ENCODE results near the gene AIFM2.

Gene AIFM2

DNA sequence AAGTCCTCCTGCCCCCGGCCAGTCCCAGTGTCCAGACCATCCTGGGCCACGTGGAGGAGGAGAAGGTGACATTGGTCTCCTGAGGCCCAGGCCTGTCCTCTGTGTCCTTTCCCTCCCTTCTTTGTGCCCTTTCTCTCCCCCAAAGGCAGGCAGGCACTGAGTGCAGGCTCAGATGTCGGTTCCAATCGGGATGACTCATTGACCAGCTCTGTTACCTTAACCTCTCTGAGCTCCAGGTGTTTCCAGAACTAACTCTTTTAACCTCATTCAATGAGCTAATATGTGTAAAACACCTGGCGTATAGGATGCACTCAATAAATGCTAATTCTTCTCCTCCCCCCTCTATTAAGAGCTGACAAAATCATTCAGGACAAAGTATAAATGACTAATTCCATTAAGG lies 54.3 kb downstream of the AIFM2 start:
- 95% methylated on average over 2 of the region's 5 CpGs for WGBS (ENCODE audit: insufficient coverage)
- DNase-seq, result no peak
- Histone ChIP-seq H3K27ac (ENCODE audit: insufficient read depth in 1 of 2, low read depth in 1 of 2, low read length in 2 of 2, poor library complexity in 1 of 2, severe bottlenecking in 2 of 2) (no peak overlapping the region), H3K4me3 (ENCODE audit: control insufficient read depth in 1 of 7, extremely low read depth in 1 of 7, insufficient read depth in 4 of 7, low read depth in 2 of 7, low read length in 6 of 7) (no peak overlapping the region), H3K9me3 (ENCODE audit: control extremely low read depth in 1 of 5, control insufficient read depth in 4 of 5, insufficient read depth in 2 of 5, low read depth in 1 of 5, low read length in 4 of 5) (no peaks in the 10 kb centered on the region), H3K36me3 (ENCODE audit: control insufficient read depth in 4 of 4, insufficient read depth in 4 of 4, low read length in 3 of 4) (no peaks in the 10 kb centered on the region), H3K4me1 (ENCODE audit: control extremely low read depth in 1 of 4, control insufficient read depth in 4 of 4, insufficient read depth in 4 of 4, low read length in 3 of 4) (no peaks in the 10 kb centered on the region), H3K27me3 (replicated peaks in 2 of 5; ENCODE audit: control insufficient read depth in 4 of 5, insufficient read depth in 5 of 5, low read length in 4 of 5) (no peaks in the 10 kb centered on the region)
- POLR2A ChIA-PET, result no interaction called here
- CTCF ChIA-PET, result interaction anchor here (1.3 kb wide), 1 partner anchor 37 kb away, joined by 4 read pairs; no protein-coding TSS in a partner anchor

DNA sequence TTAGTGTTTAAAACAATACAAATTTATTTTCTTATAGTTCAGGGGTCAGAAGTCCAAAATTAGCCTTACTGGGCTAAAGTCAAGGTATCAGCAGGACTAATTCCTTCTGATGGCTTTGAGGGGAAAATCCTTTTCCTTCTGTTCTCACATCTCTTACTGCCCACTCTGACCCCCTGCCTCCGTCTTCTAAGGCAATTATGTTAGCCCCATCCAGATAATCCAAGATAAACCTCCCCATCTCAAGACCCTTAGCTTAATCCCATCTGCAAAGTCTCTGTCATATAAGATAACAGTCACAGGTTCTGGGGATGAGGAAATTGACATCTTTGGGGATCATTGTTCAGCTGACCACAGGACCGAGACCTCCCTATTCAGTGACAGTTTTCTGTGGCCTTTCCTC lies 57.7 kb downstream of the AIFM2 start:
- Histone ChIP-seq H3K36me3 (ENCODE audit: control insufficient read depth in 4 of 4, insufficient read depth in 4 of 4, low read length in 3 of 4) (no peaks in the 10 kb centered on the region), H3K27me3 (replicated peaks in 2 of 5; ENCODE audit: control insufficient read depth in 4 of 5, insufficient read depth in 5 of 5, low read length in 4 of 5) (no peaks in the 10 kb centered on the region), H3K4me3 (ENCODE audit: control insufficient read depth in 1 of 7, extremely low read depth in 1 of 7, insufficient read depth in 4 of 7, low read depth in 2 of 7, low read length in 6 of 7) (no peak overlapping the region), H3K4me1 (ENCODE audit: control extremely low read depth in 1 of 4, control insufficient read depth in 4 of 4, insufficient read depth in 4 of 4, low read length in 3 of 4) (no peaks in the 10 kb centered on the region), H3K27ac (ENCODE audit: insufficient read depth in 1 of 2, low read depth in 1 of 2, low read length in 2 of 2, poor library complexity in 1 of 2, severe bottlenecking in 2 of 2) (no peak overlapping the region), H3K9me3 (ENCODE audit: control extremely low read depth in 1 of 5, control insufficient read depth in 4 of 5, insufficient read depth in 2 of 5, low read depth in 1 of 5, low read length in 4 of 5) (no peaks in the 10 kb centered on the region)
- POLR2A ChIA-PET, result no interaction called here
- CTCF ChIA-PET, result interaction anchor here (1.1 kb wide), 1 partner anchor 10 kb away, joined by 3 read pairs; no protein-coding TSS in a partner anchor
- WGBS (ENCODE audit: insufficient coverage), result no CpG with 5 or more reads among the region's 2 CpGs
- no peak for DNase-seq

DNA sequence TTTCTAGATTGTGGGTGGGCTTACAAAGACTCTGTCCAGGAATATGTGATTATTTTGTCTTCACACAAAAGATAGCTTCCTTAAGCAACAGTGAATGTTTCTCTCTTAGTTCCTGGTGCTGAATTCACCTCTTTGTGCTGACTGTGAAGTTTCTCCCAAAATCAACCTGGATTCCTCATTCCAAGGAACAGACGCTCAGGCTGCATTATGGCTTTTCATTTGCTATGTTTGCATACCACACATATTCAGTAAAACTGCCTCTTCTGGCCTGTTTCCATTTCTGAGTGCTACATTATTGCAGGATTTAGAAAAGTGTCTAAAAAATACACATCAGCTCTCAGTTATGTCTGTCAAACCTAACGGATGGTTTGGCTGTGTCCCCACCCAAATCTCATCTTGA lies 58.5 kb downstream of the AIFM2 start:
- ChIA-PET POLR2A (interaction anchor here (1.3 kb wide), 1 partner anchor 12 kb away, joined by 3 read pairs; no protein-coding TSS in a partner anchor), CTCF (interaction anchor here (1.5 kb wide), 1 partner anchor 16 kb away, joined by 3 read pairs; no protein-coding TSS in a partner anchor)
- Histone ChIP-seq H3K9me3 (ENCODE audit: control extremely low read depth in 1 of 5, control insufficient read depth in 4 of 5, insufficient read depth in 2 of 5, low read depth in 1 of 5, low read length in 4 of 5) (no peaks in the 10 kb centered on the region), H3K36me3 (ENCODE audit: control insufficient read depth in 4 of 4, insufficient read depth in 4 of 4, low read length in 3 of 4) (no peaks in the 10 kb centered on the region), H3K27me3 (replicated peaks in 2 of 5; ENCODE audit: control insufficient read depth in 4 of 5, insufficient read depth in 5 of 5, low read length in 4 of 5) (no peaks in the 10 kb centered on the region), H3K4me3 (ENCODE audit: control insufficient read depth in 1 of 7, extremely low read depth in 1 of 7, insufficient read depth in 4 of 7, low read depth in 2 of 7, low read length in 6 of 7) (no peak overlapping the region), H3K27ac (ENCODE audit: insufficient read depth in 1 of 2, low read depth in 1 of 2, low read length in 2 of 2, poor library complexity in 1 of 2, severe bottlenecking in 2 of 2) (no peak overlapping the region), H3K4me1 (ENCODE audit: control extremely low read depth in 1 of 4, control insufficient read depth in 4 of 4, insufficient read depth in 4 of 4, low read length in 3 of 4) (no peaks in the 10 kb centered on the region)
- 100% methylated on average over 1 of the region's 2 CpGs for WGBS (ENCODE audit: insufficient coverage)
- no peak for DNase-seq

DNA sequence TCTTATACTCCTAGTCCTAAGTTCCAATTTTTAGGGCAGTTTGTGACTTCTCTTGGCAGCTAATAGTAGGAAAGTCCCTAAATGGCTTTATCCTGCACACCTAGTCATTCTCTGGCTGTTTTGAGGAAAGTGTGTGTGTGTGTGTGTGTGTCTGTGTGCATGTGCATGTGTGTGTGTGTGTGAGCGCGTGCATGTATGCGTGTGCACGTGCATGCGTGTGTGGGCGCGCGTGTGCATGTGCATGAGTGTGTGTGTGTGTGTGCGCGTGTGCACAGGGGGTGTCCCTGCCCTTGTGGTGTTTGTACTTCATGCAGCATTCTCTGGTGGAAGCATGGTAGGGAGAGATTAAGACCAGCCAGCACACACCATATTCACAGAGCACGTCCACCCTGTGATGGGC lies 61.8 kb downstream of the AIFM2 start:
- Histone ChIP-seq H3K4me3 (ENCODE audit: control insufficient read depth in 1 of 7, extremely low read depth in 1 of 7, insufficient read depth in 4 of 7, low read depth in 2 of 7, low read length in 6 of 7) (no peak overlapping the region), H3K27ac (ENCODE audit: insufficient read depth in 1 of 2, low read depth in 1 of 2, low read length in 2 of 2, poor library complexity in 1 of 2, severe bottlenecking in 2 of 2) (no peak overlapping the region), H3K27me3 (replicated peaks in 2 of 5; ENCODE audit: control insufficient read depth in 4 of 5, insufficient read depth in 5 of 5, low read length in 4 of 5) (no peaks in the 10 kb centered on the region), H3K4me1 (ENCODE audit: control extremely low read depth in 1 of 4, control insufficient read depth in 4 of 4, insufficient read depth in 4 of 4, low read length in 3 of 4) (no peaks in the 10 kb centered on the region), H3K9me3 (ENCODE audit: control extremely low read depth in 1 of 5, control insufficient read depth in 4 of 5, insufficient read depth in 2 of 5, low read depth in 1 of 5, low read length in 4 of 5) (no peaks in the 10 kb centered on the region), H3K36me3 (ENCODE audit: control insufficient read depth in 4 of 4, insufficient read depth in 4 of 4, low read length in 3 of 4) (no peaks in the 10 kb centered on the region)
- WGBS (ENCODE audit: insufficient coverage), result 71% methylated on average over 1 of the region's 11 CpGs
- no peak for DNase-seq
- ChIA-PET POLR2A (no interaction called here), CTCF (no interaction called here)

DNA sequence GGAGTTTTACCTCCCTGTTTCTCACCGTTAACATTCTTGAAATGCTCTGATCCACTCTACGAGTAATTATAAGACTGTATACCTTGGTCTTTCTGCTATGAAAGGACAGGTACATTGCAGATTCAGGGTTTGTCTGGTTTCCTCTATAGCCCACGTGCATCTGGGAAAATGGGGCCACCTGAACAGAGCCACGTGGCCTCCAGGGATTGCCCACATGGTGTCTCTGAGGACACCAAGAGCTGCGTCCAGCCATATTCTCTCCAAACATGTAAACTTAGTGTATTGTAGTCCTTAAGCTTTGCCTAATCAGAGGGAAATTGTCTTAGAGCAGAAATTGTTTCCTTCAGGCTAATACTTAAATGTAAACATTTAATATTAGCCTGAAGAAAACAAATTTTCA lies 63.3 kb downstream of the AIFM2 start:
- Histone ChIP-seq H3K4me1 (ENCODE audit: control extremely low read depth in 1 of 4, control insufficient read depth in 4 of 4, insufficient read depth in 4 of 4, low read length in 3 of 4) (peaks cover 0 to 3% (median 0%) of the 10 kb centered on the region in 4 experiments), H3K36me3 (ENCODE audit: control insufficient read depth in 4 of 4, insufficient read depth in 4 of 4, low read length in 3 of 4) (no peaks in the 10 kb centered on the region), H3K9me3 (ENCODE audit: control extremely low read depth in 1 of 5, control insufficient read depth in 4 of 5, insufficient read depth in 2 of 5, low read depth in 1 of 5, low read length in 4 of 5) (no peaks in the 10 kb centered on the region), H3K4me3 (ENCODE audit: control insufficient read depth in 1 of 7, extremely low read depth in 1 of 7, insufficient read depth in 4 of 7, low read depth in 2 of 7, low read length in 6 of 7) (no peak overlapping the region), H3K27ac (ENCODE audit: insufficient read depth in 1 of 2, low read depth in 1 of 2, low read length in 2 of 2, poor library complexity in 1 of 2, severe bottlenecking in 2 of 2) (no peak overlapping the region), H3K27me3 (replicated peaks in 2 of 5; ENCODE audit: control insufficient read depth in 4 of 5, insufficient read depth in 5 of 5, low read length in 4 of 5) (no peaks in the 10 kb centered on the region)
- POLR2A ChIA-PET, result no interaction called here
- CTCF ChIA-PET, result interaction anchor here (1.6 kb wide), 1 partner anchor 11 kb away, joined by 3 read pairs; no protein-coding TSS in a partner anchor
- DNase-seq, result no peak
- WGBS (ENCODE audit: insufficient coverage), result 87% methylated on average over 4 of the region's 5 CpGs

DNA sequence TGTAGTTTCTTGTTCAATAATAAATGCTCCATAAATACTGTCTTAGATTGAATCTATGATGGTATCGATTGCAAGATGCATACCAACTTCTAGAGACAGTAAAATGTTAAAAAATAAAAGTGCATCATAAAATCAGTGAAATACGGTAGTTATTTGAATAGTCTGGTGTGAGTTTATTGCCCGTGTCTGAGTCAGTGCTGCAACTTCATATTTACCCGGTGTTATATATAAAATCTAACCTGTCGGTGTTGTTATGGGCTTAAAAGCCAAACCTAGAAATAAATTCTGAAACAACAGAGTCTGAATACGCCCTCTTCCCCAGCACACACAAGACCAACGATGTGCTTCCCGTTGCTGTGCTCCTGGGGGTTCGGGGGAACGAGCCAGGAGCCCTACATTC lies 63.7 kb downstream of the AIFM2 start:
- CTCF ChIA-PET, result interaction anchor here (1.6 kb wide), 1 partner anchor 10 kb away, joined by 3 read pairs; no protein-coding TSS in a partner anchor

DNA sequence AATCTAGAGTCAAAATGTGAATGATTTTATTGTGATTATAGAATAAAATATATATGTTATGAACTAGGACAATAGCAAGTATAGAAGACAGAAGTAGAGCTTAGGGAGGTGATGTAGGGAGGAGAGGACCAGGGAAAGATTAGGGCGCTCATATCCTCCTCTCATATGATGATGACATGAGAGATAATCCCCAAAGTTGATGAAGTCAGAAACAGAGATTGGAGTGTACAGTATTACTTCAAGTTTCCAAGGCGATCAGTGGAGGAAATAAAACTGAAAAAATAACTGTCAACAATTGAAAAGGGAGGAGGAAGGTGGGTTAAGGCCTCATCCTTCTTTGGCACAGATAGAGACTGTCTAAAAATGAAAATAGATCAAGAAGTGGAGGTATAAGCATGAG lies 65.0 kb downstream of the AIFM2 start:
- H3K27me3 ChIP-seq (replicated peaks in 2 of 5; ENCODE audit: control insufficient read depth in 4 of 5, insufficient read depth in 5 of 5, low read length in 4 of 5), result no peaks in the 10 kb centered on the region
- DNase-seq, result no peak
- H3K36me3 ChIP-seq (ENCODE audit: control insufficient read depth in 4 of 4, insufficient read depth in 4 of 4, low read length in 3 of 4), result no peaks in the 10 kb centered on the region
- CTCF ChIA-PET, result no interaction called here
- no peak overlapping the region for H3K27ac ChIP-seq (ENCODE audit: insufficient read depth in 1 of 2, low read depth in 1 of 2, low read length in 2 of 2, poor library complexity in 1 of 2, severe bottlenecking in 2 of 2)
- POLR2A ChIA-PET, result no interaction called here
- no peak overlapping the region for H3K4me3 ChIP-seq (ENCODE audit: control insufficient read depth in 1 of 7, extremely low read depth in 1 of 7, insufficient read depth in 4 of 7, low read depth in 2 of 7, low read length in 6 of 7)
- WGBS (ENCODE audit: insufficient coverage), result 100% methylated on average over 2 of the region's 2 CpGs
- H3K4me1 ChIP-seq (ENCODE audit: control extremely low read depth in 1 of 4, control insufficient read depth in 4 of 4, insufficient read depth in 4 of 4, low read length in 3 of 4), result peaks cover 0 to 3% (median 0%) of the 10 kb centered on the region in 4 experiments
- H3K9me3 ChIP-seq (ENCODE audit: control extremely low read depth in 1 of 5, control insufficient read depth in 4 of 5, insufficient read depth in 2 of 5, low read depth in 1 of 5, low read length in 4 of 5), result no peaks in the 10 kb centered on the region

More for the DNA sequence above, 63.7 kb downstream of the AIFM2 start:
- peaks cover 0 to 3% (median 0%) of the 10 kb centered on the region in 4 experiments for H3K4me1 ChIP-seq (ENCODE audit: control extremely low read depth in 1 of 4, control insufficient read depth in 4 of 4, insufficient read depth in 4 of 4, low read length in 3 of 4)
- no peak for DNase-seq
- H3K27ac ChIP-seq (ENCODE audit: insufficient read depth in 1 of 2, low read depth in 1 of 2, low read length in 2 of 2, poor library complexity in 1 of 2, severe bottlenecking in 2 of 2), result no peak overlapping the region
- no peak overlapping the region for H3K4me3 ChIP-seq (ENCODE audit: control insufficient read depth in 1 of 7, extremely low read depth in 1 of 7, insufficient read depth in 4 of 7, low read depth in 2 of 7, low read length in 6 of 7)
- 100% methylated on average over 8 of the region's 10 CpGs for WGBS (ENCODE audit: insufficient coverage)
- no peaks in the 10 kb centered on the region for H3K27me3 ChIP-seq (replicated peaks in 2 of 5; ENCODE audit: control insufficient read depth in 4 of 5, insufficient read depth in 5 of 5, low read length in 4 of 5)
- no peaks in the 10 kb centered on the region for H3K9me3 ChIP-seq (ENCODE audit: control extremely low read depth in 1 of 5, control insufficient read depth in 4 of 5, insufficient read depth in 2 of 5, low read depth in 1 of 5, low read length in 4 of 5)
- POLR2A ChIA-PET, result no interaction called here
- no peaks in the 10 kb centered on the region for H3K36me3 ChIP-seq (ENCODE audit: control insufficient read depth in 4 of 4, insufficient read depth in 4 of 4, low read length in 3 of 4)
